ENCODE data around the gene SLC2A4RG.

The SLC2A4RG gene

DNA sequence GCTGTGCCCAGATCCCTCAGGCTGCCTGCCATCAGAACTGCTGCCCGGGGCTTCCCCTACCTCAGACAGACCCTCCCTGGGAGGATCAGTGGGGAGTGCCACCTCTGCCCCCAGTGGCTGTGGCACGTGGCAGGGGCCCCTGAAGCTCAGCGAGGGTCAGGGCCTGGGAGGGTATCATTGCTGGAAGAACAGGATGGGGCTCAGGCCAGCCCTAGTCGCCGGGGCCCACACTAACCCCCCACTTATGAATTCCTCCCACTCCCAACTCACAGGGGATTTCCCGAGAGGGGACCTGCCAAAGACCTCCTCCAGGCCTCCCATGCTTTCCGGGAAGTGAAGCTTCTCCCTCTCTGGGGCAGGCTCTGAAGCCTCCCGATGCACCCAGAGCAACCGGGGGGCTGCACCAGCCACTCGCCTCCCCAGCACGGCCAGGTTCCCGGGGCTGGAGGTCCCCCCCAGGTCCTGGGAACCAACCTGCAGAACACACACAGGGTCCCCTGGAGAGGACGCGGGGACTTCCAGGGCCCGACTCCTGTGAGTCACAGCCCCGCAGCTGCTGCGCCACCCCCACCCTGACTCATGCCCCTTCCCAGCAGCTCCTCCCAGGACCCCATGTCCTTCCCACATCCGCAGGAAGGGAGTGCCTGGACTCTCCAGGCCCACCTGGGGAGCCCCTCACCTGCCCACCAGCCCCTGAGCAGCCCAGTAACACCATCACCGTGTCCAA, 40.7 kb upstream of the SLC2A4RG start:
- peak; percentile 52 for DNase-seq (ENCODE audit: low read depth, low spot score)
- peak overlapping the region; percentile 90 for H3K27ac ChIP-seq

DNA sequence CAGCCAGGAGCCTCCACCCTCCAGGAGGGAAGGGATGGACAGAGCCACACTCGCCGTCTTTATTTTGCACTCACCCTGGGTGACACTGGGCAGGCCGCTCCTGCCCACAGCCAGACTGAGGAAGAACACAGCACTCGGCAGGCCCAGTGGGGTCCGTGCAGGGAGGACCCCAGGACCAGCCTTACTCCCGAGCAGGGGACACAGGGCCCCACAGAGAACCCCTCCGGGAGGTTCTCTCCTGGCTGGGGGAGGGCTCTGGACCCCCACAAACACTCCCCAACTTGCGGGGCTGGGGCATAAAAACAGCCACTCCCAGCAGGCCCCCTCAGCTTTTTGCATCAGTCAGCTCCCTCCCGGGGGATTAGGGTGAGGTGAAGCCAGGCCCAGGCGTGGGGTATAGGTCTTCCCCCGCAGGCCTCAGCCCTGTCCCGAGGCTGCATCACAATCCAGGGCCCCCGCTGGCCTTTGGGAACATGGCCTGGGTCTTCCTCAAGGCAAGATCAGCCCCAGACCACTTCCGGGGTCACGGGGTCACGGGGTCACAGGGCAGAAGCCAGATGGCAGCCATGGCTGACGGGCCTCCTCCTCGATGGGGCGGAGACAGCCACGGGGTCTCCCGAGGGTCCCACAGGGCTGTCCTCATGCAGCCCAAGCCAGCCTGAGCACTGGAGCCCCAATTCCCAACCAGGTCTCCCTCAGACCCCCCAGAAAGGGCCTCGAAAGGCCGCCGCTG, 39.9 kb upstream of the SLC2A4RG start:
- H3K27ac ChIP-seq, result peak overlapping the region; percentile 90
- no peak for DNase-seq (ENCODE audit: low read depth, low spot score)

DNA sequence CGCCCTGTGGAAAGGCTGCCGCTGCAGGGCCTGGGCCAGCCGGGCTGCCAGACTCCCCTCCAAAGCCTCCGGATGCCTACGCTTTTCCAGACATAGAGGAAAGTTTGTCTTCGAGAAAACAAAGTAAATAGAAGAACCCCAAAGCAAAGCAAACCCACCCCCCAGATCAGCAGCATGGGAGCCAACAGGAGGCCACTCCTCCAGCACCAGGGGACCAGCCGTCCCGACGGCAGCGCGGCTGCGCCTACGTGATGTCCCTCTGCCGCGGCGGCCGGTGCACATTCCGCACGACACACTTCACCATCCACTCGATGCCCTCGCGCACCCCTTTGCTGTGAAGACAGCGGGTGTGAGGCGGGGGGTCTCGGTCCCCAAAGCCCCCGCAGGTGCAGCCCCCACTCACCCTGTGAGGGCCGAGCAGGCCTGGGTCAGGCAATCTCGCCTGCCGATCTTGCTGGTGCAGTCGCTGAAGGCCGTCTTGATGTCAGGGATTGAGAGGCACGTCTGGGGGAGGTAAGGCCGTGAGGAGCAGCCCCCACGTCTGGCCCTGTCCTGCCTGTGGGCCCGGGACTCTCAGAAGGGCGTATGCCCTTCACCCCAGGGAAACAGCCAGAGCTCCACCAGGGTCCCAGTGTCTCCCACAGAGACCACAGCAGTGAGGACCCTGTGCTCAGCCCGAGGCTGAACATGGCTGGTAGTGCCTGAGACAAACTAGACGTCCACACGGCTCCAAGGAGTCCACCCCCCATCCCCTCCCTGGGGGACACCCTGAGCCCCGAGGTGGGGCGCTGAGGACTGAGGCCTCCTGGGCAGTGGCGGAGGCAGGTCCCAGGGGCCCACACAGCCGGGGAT, 39.2 kb upstream of the SLC2A4RG start:
- H3K27ac ChIP-seq, result peak overlapping the region; percentile 90
- DNase-seq (ENCODE audit: low read depth, low spot score), result no peak

DNA sequence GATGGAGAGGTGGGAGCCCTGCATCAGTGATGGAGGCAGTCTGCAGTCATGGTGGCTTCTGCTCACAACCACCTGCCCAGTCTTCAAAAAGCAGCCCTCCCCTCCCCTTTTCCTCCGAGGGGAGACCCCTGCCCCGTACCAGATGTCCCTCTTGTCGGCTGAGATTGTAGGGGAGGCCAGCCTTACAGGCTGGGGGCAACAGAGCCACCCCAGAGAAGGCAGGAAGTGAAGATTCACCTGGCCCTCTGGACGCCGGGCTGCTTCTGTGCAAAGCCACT, 38.6 kb upstream of the SLC2A4RG start:
- no peak overlapping the region for H3K27ac ChIP-seq
- DNase-seq (ENCODE audit: low read depth, low spot score), result no peak

DNA sequence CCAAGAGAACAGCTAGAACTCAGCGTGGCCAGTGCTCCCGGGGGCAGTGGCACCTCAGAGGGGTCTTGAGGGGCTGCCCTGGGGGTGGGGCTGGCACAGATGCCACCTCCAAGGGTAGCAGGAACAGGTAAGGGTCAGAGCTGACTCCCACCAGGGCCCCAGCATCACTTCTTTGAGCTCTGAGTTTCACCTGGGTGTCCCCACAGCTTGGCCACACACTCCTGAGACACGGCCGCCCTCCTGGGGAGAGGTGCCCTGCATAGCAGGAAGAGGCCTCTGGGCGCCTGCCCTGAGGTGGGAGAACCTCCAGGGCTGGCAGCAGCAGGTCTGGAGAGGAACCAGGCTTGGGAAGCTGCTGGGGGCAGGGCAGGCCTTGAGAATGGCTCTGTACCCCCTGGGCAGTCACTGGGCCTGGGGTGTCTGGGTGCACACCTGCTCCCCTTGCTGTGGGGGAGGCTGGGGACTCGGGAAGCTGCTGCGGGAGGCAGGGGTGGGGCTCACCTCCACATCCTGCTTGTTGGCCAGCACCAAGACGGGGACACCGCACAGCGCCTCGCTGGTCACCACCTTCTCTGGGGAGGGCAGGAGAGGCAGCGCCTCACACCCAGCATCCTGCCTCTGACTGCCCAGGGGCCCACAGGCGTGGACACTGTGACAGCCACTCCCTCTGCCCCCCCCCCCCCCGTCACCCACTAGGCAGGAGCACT, 38.1 kb upstream of the SLC2A4RG start:
- no peak for DNase-seq (ENCODE audit: low read depth, low spot score)
- H3K27ac ChIP-seq, result no peak overlapping the region

DNA sequence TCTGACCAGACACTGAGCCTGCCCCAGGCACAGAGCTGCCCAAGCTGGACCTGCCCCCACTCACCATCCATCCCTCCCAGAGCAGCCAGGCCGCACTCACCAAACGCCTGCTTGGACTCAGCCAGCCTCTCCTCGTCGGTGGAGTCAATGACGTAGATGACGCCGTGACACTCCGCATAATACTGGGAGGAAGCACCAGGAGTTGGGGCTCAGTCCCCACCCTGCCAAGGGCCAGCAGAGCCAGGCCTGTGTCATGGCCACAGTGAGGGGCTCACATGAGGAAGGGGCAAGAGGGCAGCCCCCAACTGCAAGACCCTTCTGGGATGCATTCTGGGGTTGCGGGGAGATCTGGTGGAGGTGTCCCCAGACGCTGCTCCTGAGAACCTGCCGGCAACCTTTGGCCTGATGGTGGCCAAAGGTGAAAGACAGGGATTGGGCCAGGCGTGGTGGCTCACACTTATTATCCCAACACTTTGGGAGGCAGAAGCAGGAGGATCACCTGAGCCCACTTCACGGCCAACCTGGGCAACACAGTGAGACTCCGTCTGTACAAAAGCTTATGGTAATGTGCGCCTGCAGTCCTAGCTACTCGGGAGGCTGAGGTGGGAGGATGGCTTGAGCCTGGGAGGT, 37.4 kb upstream of the SLC2A4RG start:
- no peak overlapping the region for H3K27ac ChIP-seq
- DNase-seq (ENCODE audit: low read depth, low spot score), result no peak

DNA sequence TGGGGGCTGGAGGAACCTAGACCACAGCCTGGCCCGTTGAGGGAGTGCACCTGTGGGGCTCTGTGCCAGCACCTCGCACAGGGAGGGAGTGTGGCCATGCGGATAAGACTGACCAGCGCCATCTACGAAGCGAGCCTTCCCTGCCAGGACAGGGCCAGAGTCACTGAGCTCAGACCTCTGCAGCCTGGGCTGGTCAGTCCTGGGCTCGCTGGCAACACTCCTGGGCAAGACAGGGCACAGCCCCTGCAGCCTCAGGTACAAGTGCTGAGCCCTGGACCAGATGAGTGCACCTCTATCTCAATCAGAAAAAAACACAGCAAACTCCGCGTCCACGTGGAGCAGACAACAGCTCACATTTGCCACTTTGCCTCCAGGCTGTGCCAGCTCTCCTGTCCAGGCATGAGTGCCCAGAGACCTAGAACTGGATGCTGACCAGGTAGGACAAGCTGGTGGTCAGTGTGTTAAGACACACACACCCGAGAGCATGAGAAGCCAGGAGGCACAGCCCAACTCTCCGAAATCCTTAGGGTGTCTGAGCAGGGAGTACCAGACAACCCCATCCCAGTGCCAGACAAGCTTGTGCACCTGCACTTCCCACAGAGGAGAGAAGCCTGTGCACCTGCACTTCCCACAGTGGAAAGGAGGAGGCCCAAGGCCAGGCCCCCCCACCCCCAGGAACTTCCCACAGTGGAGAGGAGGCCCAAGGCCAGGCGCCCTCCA, 36.7 kb upstream of the SLC2A4RG start:
- no peak for DNase-seq (ENCODE audit: low read depth, low spot score)
- H3K27ac ChIP-seq, result no peak overlapping the region

DNA sequence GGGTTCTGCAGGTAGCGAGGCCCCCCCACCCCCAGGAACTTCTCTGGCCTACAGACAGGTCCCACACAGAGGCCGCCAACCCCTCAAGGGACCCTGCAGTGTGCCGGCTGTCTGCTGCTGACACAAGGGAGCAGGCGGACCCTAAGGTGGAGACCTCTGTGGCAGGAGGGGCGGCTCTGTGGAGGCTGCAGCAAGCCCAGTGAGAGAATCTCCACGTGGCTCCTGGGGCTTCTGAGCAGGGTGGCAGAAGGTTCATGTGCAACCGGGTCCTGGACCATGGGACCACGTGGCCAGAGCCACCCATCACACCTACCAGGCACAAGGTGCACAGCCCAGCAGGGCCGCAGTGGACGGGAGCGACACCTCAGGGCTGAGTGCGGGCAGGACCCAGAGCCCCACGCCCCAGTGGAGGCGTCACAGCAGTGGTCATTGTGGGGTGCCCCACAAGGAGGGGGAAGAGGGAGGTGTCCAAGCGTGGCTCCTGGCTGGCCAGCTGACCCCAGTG, 36.1 kb upstream of the SLC2A4RG start:
- DNase-seq (ENCODE audit: low read depth, low spot score), result no peak
- no peak overlapping the region for H3K27ac ChIP-seq

DNA sequence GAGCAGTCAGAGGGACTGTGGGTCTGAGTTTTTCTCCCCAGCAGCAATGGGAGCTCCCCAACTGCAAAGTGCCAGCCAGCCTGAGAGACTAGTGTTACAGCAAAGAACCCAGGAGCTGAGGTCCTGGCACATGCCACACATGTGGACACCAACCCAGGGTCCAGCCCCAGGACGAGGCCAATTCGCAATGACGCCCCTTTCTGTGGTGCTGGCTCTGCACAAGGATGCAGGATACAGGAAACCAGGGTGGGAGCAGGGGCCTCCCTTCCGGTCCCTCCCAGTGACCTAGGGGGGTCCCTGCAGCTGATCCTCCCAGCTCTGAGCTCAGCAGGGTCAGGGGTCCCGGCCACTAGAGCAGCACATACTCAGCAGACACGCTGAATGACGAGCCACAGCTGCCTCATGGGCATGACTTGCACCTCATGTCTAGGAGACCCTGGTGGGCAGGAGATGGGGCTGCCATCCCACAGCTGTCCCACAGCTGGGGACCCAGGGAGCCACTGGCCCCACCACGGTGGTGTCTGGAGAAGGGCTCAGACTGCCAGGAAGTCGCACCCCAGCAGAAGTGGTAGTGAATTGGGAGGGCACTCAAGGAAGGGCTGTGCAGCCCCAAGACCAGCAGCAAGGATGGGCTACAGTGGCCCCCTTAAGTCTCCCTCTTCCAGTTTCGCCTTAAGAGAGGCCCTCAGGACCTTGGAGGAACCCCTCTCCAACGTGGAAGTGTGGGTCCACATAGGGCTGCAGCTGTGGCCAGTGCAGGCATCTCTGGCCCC, 35.4 kb upstream of the SLC2A4RG start:
- H3K27ac ChIP-seq, result no peak overlapping the region
- DNase-seq (ENCODE audit: low read depth, low spot score), result no peak

DNA sequence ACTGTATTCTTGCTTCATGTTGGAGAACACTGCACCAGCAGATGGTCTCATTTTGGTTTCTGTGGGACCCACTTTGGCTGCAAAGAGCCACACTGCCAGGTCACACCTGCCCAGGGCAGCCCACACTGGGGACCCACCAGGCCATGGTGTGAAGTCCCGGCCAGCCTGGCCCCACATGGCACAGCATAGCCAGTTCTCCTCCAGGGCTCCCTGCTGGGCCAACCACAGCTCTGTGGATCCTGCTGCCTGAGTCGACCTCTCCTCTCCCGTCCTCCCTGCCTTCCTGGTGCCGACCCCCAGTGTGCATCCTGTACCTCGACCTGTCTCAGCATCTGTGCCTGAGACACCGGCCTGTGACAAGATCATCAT, 34.8 kb upstream of the SLC2A4RG start:
- H3K27ac ChIP-seq, result no peak overlapping the region
- DNase-seq (ENCODE audit: low read depth, low spot score), result no peak

DNA sequence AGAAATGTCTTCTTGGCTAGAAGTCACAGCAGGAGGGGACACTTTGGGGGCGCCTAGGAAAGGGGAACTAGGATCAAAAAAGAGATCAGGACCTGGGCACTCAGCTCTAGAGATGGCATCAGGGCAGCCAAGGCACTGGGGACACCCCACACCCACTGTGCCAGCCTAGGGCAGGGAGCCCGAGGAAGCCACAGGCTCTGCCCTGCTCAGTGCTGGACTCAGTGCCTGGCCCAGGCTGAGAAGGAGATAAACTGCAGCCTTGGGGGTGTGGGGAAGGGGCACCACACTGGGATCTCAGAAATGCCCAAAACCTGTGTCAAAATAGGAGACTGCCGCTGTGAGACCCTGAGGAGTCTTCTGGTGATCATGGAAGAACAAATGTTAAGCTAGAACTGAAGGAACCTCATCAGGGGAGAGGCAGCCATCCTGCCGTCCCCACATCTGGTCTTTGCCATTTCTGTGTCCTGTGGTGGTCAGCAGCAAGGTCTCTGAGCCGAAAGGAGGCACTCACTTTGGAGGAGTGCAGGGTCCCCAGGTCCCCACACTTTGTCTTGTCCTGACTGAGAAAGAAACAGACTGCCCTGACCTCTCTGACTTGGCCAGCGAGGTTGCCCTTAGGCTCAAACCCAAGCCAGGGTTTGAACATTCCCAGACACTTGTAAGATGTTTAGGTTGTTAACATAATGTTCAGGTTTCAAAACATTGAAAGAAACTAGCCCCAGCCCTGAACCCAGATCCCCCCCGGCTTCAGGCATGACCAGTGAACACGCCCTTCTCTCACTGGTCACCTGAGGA, 34.1 kb upstream of the SLC2A4RG start:
- no peak for DNase-seq (ENCODE audit: low read depth, low spot score)
- H3K27ac ChIP-seq, result peak overlapping the region; percentile 82

DNA sequence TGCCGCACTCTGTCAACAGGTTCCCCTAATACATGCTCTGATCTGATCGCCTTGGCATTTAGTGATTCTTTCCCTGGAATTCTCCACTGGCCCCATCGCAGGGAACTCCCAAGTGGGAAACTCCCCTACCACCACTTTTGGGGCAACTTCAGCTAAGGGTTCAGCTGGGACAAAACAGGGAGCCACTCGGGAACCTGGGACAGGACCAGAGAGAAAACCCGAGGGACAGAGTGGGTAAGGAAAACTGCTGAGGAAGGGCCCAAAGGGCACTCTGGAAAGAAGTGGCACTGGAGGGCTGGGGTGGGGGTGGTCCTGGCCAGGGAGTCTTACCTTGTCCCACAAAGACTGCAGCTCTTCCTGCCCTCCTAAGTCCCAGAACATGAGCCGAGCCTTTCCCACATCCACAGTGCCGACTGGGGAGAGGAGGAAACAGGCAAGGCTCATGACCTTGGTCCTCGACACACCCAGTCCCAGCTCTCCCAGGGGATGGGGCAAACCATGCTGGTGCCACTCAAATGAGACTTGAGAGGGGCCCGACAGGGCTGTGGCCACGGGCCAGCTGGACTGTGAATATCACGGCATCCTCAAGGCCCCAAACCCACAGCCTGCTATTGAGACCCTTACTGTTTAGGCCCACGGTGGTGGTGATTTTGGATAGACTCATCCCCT, 33.4 kb upstream of the SLC2A4RG start:
- peak overlapping the region; percentile 82 for H3K27ac ChIP-seq
- DNase-seq (ENCODE audit: low read depth, low spot score), result no peak

DNA sequence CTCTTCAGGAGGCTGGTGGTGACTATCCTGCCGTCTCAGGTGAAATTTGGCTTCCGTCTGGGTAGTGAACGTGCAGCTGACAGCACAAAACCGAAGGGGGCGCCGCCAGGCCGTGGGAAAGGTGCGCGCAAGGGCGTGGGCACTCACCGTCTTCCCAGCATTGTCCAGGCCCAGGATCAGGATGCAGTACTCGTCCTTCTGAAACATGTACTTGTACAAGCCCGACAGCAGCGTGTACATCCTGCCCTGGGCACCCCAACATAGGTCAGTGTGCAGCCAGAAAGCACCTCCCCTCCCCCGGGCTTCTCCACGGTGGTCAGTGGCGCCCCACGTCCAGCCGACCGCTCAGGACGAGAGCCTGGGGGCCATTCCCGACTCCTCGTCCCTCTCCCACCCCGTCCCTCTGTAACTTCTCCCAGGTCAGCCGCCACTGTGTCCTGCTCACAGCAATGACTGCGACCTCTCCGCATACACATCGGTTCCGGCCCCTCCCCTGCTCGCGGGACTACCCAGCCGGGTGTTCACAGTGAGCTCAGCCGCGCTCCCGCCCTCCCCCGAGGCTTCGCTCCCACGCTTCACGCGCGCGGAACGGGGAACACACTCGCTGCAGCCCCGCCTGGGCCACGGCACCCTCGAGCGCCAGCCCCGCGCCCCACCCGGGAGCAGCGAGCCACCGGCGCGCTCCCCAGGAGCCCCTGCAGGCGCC, 32.6 kb upstream of the SLC2A4RG start:
- DNase-seq (ENCODE audit: low read depth, low spot score), result peak; percentile 33
- H3K27ac ChIP-seq, result peak overlapping the region; percentile 82

DNA sequence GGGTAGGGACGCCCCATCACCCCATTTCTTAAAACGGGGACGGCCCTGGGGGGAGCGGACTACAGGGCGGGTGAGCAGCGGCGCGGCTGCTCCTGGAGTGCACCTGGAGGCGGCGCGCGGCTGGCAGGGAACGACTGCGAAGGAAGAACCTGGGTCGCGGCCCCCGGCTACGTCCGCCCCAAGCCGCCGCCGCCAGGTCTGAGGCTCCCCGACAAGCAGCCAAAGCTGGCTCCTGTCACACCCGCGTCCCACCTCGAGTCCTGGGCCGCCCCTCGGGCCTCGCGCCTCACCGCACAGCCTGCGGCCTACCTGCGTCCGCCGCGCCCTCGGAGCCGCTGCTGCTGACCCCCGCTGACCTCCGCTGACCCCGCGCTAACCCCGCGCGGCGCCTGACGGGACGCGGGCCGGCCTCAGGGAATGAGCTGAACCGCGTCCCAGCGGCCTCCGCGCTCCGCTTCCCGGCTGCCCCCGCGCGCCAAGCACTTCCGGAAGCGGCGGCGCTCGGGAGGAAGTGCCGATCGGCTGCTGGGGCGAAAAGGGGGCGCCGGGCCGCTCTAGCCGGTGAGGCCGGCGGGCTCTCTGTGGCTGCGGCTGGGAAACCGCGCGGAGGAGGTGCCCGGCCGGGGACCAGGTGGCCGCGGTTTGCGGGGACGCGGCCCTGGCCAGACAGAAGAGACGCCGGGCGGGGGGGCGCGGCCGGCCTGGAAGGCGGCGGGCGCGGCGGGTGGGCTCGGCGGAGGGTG, 31.8 kb upstream of the SLC2A4RG start, which contains the start of the genes ARFRP1 and ZGPAT:
ARFRP1 (minus strand) TSS at position 419 of the 743 bp plus-strand sequence. CDS start 885 bp downstream, outside the sequence.
ZGPAT (plus strand) TSS at position 482 of the 743 bp plus-strand sequence. CDS start 542 bp downstream, outside the sequence.
- peak within 1 kb of the TSS; percentile 82 for H3K27ac ChIP-seq
- no peak for DNase-seq (ENCODE audit: low read depth, low spot score)

DNA sequence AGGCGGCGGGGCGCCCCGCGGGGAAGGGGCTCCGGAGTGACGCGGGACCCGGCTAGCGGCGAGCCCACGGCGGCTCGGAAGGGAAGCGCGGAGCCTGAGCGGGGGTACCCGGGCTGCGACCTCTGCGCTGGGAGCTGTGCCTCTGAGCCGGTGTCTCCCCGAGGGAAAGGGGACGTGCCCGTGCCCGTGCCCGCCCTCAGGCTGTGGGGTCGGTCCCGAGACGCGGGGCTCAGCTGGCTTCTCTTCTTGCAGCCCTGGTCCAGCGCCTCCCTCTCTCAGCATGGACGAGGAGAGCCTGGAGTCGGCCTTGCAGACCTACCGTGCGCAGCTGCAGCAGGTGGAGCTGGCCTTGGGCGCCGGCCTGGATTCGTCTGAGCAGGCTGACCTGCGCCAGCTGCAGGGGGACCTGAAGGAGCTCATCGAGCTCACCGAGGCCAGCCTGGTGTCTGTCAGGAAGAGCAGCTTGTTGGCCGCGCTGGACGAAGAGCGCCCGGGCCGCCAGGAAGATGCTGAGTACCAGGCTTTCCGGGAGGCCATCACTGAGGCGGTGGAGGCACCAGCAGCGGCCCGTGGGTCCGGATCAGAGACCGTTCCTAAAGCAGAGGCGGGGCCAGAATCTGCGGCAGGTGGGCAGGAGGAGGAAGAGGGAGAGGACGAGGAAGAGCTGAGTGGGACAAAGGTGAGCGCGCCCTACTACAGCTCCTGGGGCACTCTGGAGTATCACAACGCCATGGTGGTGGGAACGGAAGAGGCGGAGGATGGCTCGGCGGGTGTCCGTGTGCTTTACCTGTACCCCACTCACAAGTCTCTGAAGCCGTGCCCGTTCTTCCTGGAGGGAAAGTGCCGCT, 31.1 kb upstream of the SLC2A4RG start:
- H3K27ac ChIP-seq, result peak overlapping the region; percentile 82
- DNase-seq (ENCODE audit: low read depth, low spot score), result no peak
